ENCODE data around the gene CD200R1L.
A peak's percentile ranks its signal among the peaks of the same experiment; 100 is the strongest.

The CD200R1L gene

GRCh38 chr3:112786881-112787579, 59.6 kb downstream of the CD200R1L start:
- H3K9ac ChIP-seq (ENCODE audit: low read depth, low read length) = no peak overlapping the region
- no peaks in the 10 kb centered on the region for H3K27me3 ChIP-seq (ENCODE audit: control insufficient read depth, insufficient read depth, low read length)

GRCh38 chr3:112786002-112786590, 60.6 kb downstream of the CD200R1L start:
- Histone ChIP-seq H3K36me3 (ENCODE audit: control insufficient read depth, insufficient read depth, low read length) (no peaks in the 10 kb centered on the region), H3K27me3 (ENCODE audit: control insufficient read depth, insufficient read depth, low read length) (no peaks in the 10 kb centered on the region), H3K4me1 (ENCODE audit: control insufficient read depth, insufficient read depth, low read length) (no peaks in the 10 kb centered on the region; the same call in 1 of the 2 replicates), H3K9ac (ENCODE audit: low read depth, low read length) (no peak overlapping the region), H3K4me3 (ENCODE audit: low read depth, low read length) (no peak overlapping the region), H3K27ac (ENCODE audit: low read depth, low read length) (peak overlapping the region; percentile 27), H3K9me3 (ENCODE audit: control insufficient read depth, insufficient read depth, low read length) (no peaks in the 10 kb centered on the region)

More at GRCh38 chr3:112786881-112787579, 59.6 kb downstream of the CD200R1L start:
- no peaks in the 10 kb centered on the region; the same call in 1 of the 2 replicates for H3K4me1 ChIP-seq (ENCODE audit: control insufficient read depth, insufficient read depth, low read length)
- no peak overlapping the region for H3K4me3 ChIP-seq (ENCODE audit: low read depth, low read length)
- no peaks in the 10 kb centered on the region for H3K9me3 ChIP-seq (ENCODE audit: control insufficient read depth, insufficient read depth, low read length)
- H3K36me3 ChIP-seq (ENCODE audit: control insufficient read depth, insufficient read depth, low read length) = no peaks in the 10 kb centered on the region
- H3K27ac ChIP-seq (ENCODE audit: low read depth, low read length) = no peak overlapping the region

GRCh38 chr3:112785321-112786001, 61.2 kb downstream of the CD200R1L start:
- H3K9me3 ChIP-seq (ENCODE audit: control insufficient read depth, insufficient read depth, low read length) = no peaks in the 10 kb centered on the region
- H3K36me3 ChIP-seq (ENCODE audit: control insufficient read depth, insufficient read depth, low read length) = no peaks in the 10 kb centered on the region
- no peak overlapping the region for H3K4me3 ChIP-seq (ENCODE audit: low read depth, low read length)
- H3K27ac ChIP-seq (ENCODE audit: low read depth, low read length) = no peak overlapping the region
- no peak overlapping the region for H3K9ac ChIP-seq (ENCODE audit: low read depth, low read length)
- no peaks in the 10 kb centered on the region; the same call in 1 of the 2 replicates for H3K4me1 ChIP-seq (ENCODE audit: control insufficient read depth, insufficient read depth, low read length)
- H3K27me3 ChIP-seq (ENCODE audit: control insufficient read depth, insufficient read depth, low read length) = no peaks in the 10 kb centered on the region

- Histone ChIP-seq H3K4me1 (ENCODE audit: control insufficient read depth, insufficient read depth, low read length) (no peaks in the 10 kb centered on the region; the same call in 1 of the 2 replicates), H3K9ac (ENCODE audit: low read depth, low read length) (no peak overlapping the region), H3K36me3 (ENCODE audit: control insufficient read depth, insufficient read depth, low read length) (no peaks in the 10 kb centered on the region), H3K4me3 (ENCODE audit: low read depth, low read length) (no peak overlapping the region), H3K27ac (ENCODE audit: low read depth, low read length) (no peak overlapping the region), H3K27me3 (ENCODE audit: control insufficient read depth, insufficient read depth, low read length) (no peaks in the 10 kb centered on the region), H3K9me3 (ENCODE audit: control insufficient read depth, insufficient read depth, low read length) (no peaks in the 10 kb centered on the region)
Measured at GRCh38 chr3:112782491-112782890, 64.2 kb downstream of the CD200R1L start.

- H3K36me3 ChIP-seq (ENCODE audit: control insufficient read depth, insufficient read depth, low read length) = no peaks in the 10 kb centered on the region
- H3K9ac ChIP-seq (ENCODE audit: low read depth, low read length) = no peak overlapping the region
- no peak overlapping the region for H3K27ac ChIP-seq (ENCODE audit: low read depth, low read length)
- H3K27me3 ChIP-seq (ENCODE audit: control insufficient read depth, insufficient read depth, low read length) = no peaks in the 10 kb centered on the region
- no peaks in the 10 kb centered on the region; the same call in 1 of the 2 replicates for H3K4me1 ChIP-seq (ENCODE audit: control insufficient read depth, insufficient read depth, low read length)
- H3K9me3 ChIP-seq (ENCODE audit: control insufficient read depth, insufficient read depth, low read length) = no peaks in the 10 kb centered on the region
- no peak overlapping the region for H3K4me3 ChIP-seq (ENCODE audit: low read depth, low read length)
Measured at GRCh38 chr3:112781599-112781998, 65.1 kb downstream of the CD200R1L start.

- H3K4me3 ChIP-seq (ENCODE audit: low read depth, low read length) = no peak overlapping the region
- no peaks in the 10 kb centered on the region for H3K9me3 ChIP-seq (ENCODE audit: control insufficient read depth, insufficient read depth, low read length)
- H3K9ac ChIP-seq (ENCODE audit: low read depth, low read length) = no peak overlapping the region
- H3K27me3 ChIP-seq (ENCODE audit: control insufficient read depth, insufficient read depth, low read length) = no peaks in the 10 kb centered on the region
- no peaks in the 10 kb centered on the region; the same call in 1 of the 2 replicates for H3K4me1 ChIP-seq (ENCODE audit: control insufficient read depth, insufficient read depth, low read length)
- no peak overlapping the region for H3K27ac ChIP-seq (ENCODE audit: low read depth, low read length)
- no peaks in the 10 kb centered on the region for H3K36me3 ChIP-seq (ENCODE audit: control insufficient read depth, insufficient read depth, low read length)
Measured at GRCh38 chr3:112779558-112780480, 66.8 kb downstream of the CD200R1L start.

- H3K36me3 ChIP-seq (ENCODE audit: control insufficient read depth, insufficient read depth, low read length) = no peaks in the 10 kb centered on the region
- H3K9ac ChIP-seq (ENCODE audit: low read depth, low read length) = no peak overlapping the region
- no peak overlapping the region for H3K4me3 ChIP-seq (ENCODE audit: low read depth, low read length)
- no peaks in the 10 kb centered on the region; the same call in 1 of the 2 replicates for H3K4me1 ChIP-seq (ENCODE audit: control insufficient read depth, insufficient read depth, low read length)
- H3K27ac ChIP-seq (ENCODE audit: low read depth, low read length) = no peak overlapping the region
- no peaks in the 10 kb centered on the region for H3K9me3 ChIP-seq (ENCODE audit: control insufficient read depth, insufficient read depth, low read length)
- no peaks in the 10 kb centered on the region for H3K27me3 ChIP-seq (ENCODE audit: control insufficient read depth, insufficient read depth, low read length)
Measured at GRCh38 chr3:112779011-112779410, 67.7 kb downstream of the CD200R1L start.

GRCh38 chr3:112778353-112778948, 68.2 kb downstream of the CD200R1L start:
- no peaks in the 10 kb centered on the region for H3K36me3 ChIP-seq (ENCODE audit: control insufficient read depth, insufficient read depth, low read length)
- H3K4me1 ChIP-seq (ENCODE audit: control insufficient read depth, insufficient read depth, low read length) = no peaks in the 10 kb centered on the region; the same call in 1 of the 2 replicates
- H3K27ac ChIP-seq (ENCODE audit: low read depth, low read length) = no peak overlapping the region
- H3K4me3 ChIP-seq (ENCODE audit: low read depth, low read length) = no peak overlapping the region
- H3K27me3 ChIP-seq (ENCODE audit: control insufficient read depth, insufficient read depth, low read length) = no peaks in the 10 kb centered on the region
- H3K9me3 ChIP-seq (ENCODE audit: control insufficient read depth, insufficient read depth, low read length) = no peaks in the 10 kb centered on the region
- no peak overlapping the region for H3K9ac ChIP-seq (ENCODE audit: low read depth, low read length)

GRCh38 chr3:112777811-112778210, 68.9 kb downstream of the CD200R1L start:
- Histone ChIP-seq H3K27ac (ENCODE audit: low read depth, low read length) (no peak overlapping the region), H3K9ac (ENCODE audit: low read depth, low read length) (no peak overlapping the region), H3K27me3 (ENCODE audit: control insufficient read depth, insufficient read depth, low read length) (no peaks in the 10 kb centered on the region)

GRCh38 chr3:112776836-112777235, 69.8 kb downstream of the CD200R1L start:
- Histone ChIP-seq H3K4me1 (ENCODE audit: control insufficient read depth, insufficient read depth, low read length) (no peaks in the 10 kb centered on the region), H3K9me3 (ENCODE audit: control insufficient read depth, insufficient read depth, low read length) (no peaks in the 10 kb centered on the region), H3K9ac (ENCODE audit: low read depth, low read length) (no peak overlapping the region), H3K27me3 (ENCODE audit: control insufficient read depth, insufficient read depth, low read length) (no peaks in the 10 kb centered on the region), H3K36me3 (ENCODE audit: control insufficient read depth, insufficient read depth, low read length) (no peaks in the 10 kb centered on the region), H3K4me3 (ENCODE audit: low read depth, low read length) (no peak overlapping the region), H3K27ac (ENCODE audit: low read depth, low read length) (no peak overlapping the region)

More at GRCh38 chr3:112777811-112778210, 68.9 kb downstream of the CD200R1L start:
- H3K4me3 ChIP-seq (ENCODE audit: low read depth, low read length) = no peak overlapping the region
- H3K4me1 ChIP-seq (ENCODE audit: control insufficient read depth, insufficient read depth, low read length) = no peaks in the 10 kb centered on the region; the same call in 1 of the 2 replicates
- H3K36me3 ChIP-seq (ENCODE audit: control insufficient read depth, insufficient read depth, low read length) = no peaks in the 10 kb centered on the region
- H3K9me3 ChIP-seq (ENCODE audit: control insufficient read depth, insufficient read depth, low read length) = no peaks in the 10 kb centered on the region

Data from HUES48 (cell line).